Neural progenitor cell (in vitro differentiated cells): ENCODE results near the gene BBIP1. TPM values are rescaled to one million over a fixed set of nuclear protein-coding genes. Genes with fewer than 3 reads are reported as not detected.

Experiments used
- DNase-seq: peaks from one replicate; pipeline ENCODE4 v3.0.0-alpha.2; 2016; ENCODE audit warnings: low spot score
- H2AFZ ChIP-seq: fragments of 200-600 bp; sonication (generic); replicated peaks from 2 replicates; pipeline ENCODE4 v1.6.1; 2016; ENCODE audit warnings: antibody characterized with exemption
- H3F3A ChIP-seq: fragments of 200-600 bp; sonication (generic); 2 replicates; pipeline ENCODE4 v1.6.1; 2016; ENCODE audit warnings: antibody characterized with exemption, low read depth
- H3K27ac ChIP-seq: fragments of 200-600 bp; sonication (generic); 2 replicates; pipeline ENCODE4 v1.5.1; 2016; ENCODE audit warnings: mild to moderate bottlenecking
- H3K27me3 ChIP-seq: fragments of 200-600 bp; sonication (generic); 2 replicates; pipeline ENCODE4 v1.6.1; 2016; ENCODE audit warnings: mild to moderate bottlenecking, moderate library complexity
- H3K36me3 ChIP-seq: fragments of 200-600 bp; sonication (generic); 2 replicates; pipeline ENCODE4 v1.5.1; 2016
- H3K4me1 ChIP-seq: fragments of 200-600 bp; sonication (generic); 2 replicates; pipeline ENCODE4 v1.6.1; 2016; ENCODE audit warnings: mixed run types
- H3K4me2 ChIP-seq: fragments of 200-600 bp; sonication (generic); 2 replicates; pipeline ENCODE4 v1.6.1; 2016
- H3K4me3 ChIP-seq: fragments of 200-600 bp; sonication (generic); 2 replicates; pipeline ENCODE4 v1.5.1; 2016
- H3K79me2 ChIP-seq: fragments of 200-600 bp; sonication (generic); 2 replicates; pipeline ENCODE4 v1.6.1; 2016; ENCODE audit warnings: low read depth
- H3K9ac ChIP-seq: fragments of 200-600 bp; sonication (generic); 2 replicates; pipeline ENCODE4 v1.6.1; 2016
- H3K9me3 ChIP-seq: fragments of 200-600 bp; sonication (generic); 2 replicates; pipeline ENCODE4 v1.5.1; 2016; ENCODE audit warnings: low read depth
- H4K20me1 ChIP-seq: fragments of 200-600 bp; sonication (generic); 2 replicates; pipeline ENCODE4 v1.6.1; 2016; ENCODE audit warnings: low read depth
- H3K27ac Mint-ChIP-seq: 3 replicates; pipeline ENCODE4 v1.8.0; 2021; ENCODE audit warnings: mixed read lengths
- H3K27me3 Mint-ChIP-seq: 2 replicates; pipeline ENCODE4 v1.8.0; 2022; ENCODE audit warnings: low read depth, mild to moderate bottlenecking, inconsistent platforms, moderate library complexity, mixed read lengths; ENCODE audit not compliant: insufficient read depth
- H3K36me3 Mint-ChIP-seq: 3 replicates; pipeline ENCODE4 v1.8.0; 2021; ENCODE audit warnings: mixed read lengths
- H3K4me1 Mint-ChIP-seq: 3 replicates; pipeline ENCODE4 v1.8.0; 2021; ENCODE audit warnings: mixed read lengths
- H3K4me3 Mint-ChIP-seq: 3 replicates; pipeline ENCODE4 v1.8.0; 2021; ENCODE audit warnings: mild to moderate bottlenecking, moderate library complexity, mixed read lengths
- H3K9me3 Mint-ChIP-seq: 3 replicates; pipeline ENCODE4 v1.8.0; 2020; ENCODE audit warnings: mixed read lengths
- CTCF ChIP-seq: fragments of 200-600 bp; sonication (generic); IDR thresholded peaks from 2 replicates; pipeline ENCODE4 v1.5.1; 2017; ENCODE audit warnings: antibody characterized with exemption, mild to moderate bottlenecking
- EZH2 ChIP-seq: fragments of 200-600 bp; sonication (generic); IDR thresholded peaks from 2 replicates; pipeline ENCODE4 v1.6.1; 2017; ENCODE audit warnings: antibody characterized with exemption, mild to moderate bottlenecking, moderate library complexity
- EZH2phosphoT487 ChIP-seq: fragments of 200-600 bp; sonication (generic); IDR thresholded peaks from 2 replicates; pipeline ENCODE4 v1.6.1; 2017; ENCODE audit warnings: antibody characterized with exemption
- total RNA-seq: library from RNA; depleted of rRNA; stranded (reverse); fragments of >200 nt; gene quantifications from 2 replicates; pipeline ENCODE4 v1.2.3, GENCODE V29; 2015; ENCODE audit warnings: low replicate concordance

The BBIP1 gene
- total RNA-seq, 1 donor from 2014 or later: 58.4 TPM

DNA sequence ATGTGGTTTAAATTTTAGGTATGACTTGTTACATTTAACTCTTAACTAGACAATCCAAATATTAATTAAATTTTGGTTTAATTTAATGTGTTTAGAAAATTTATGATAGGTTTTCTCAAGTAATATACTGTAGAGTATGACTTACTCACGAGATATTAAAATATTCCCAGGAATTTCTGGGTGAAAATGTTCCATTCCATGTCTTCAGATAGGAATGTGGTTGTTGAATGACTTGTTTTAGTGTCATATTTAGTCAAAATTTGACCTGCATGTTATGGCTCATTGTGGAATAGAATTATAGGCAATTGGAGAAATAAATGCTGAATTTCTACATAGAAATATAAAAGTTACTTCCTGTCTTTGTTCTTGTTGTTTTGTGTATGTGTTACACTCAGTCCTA, 47.2 kb upstream of the BBIP1 start:
- peaks cover 5% of the 10 kb centered on the region for H3K9me3 Mint-ChIP-seq
- no peak overlapping the region for H3K4me2 ChIP-seq
- no peaks in the 10 kb centered on the region for H3K27me3 ChIP-seq
- H3K27me3 Mint-ChIP-seq: no peaks in the 10 kb centered on the region
- H3K27ac ChIP-seq: no peak overlapping the region
- peaks cover 8% of the 10 kb centered on the region for H3K36me3 Mint-ChIP-seq
- no peaks in the 10 kb centered on the region for H3K4me1 Mint-ChIP-seq
- H3K9ac ChIP-seq: no peak overlapping the region
- H3K27ac Mint-ChIP-seq: no peak overlapping the region
- no peak for TF ChIP-seq EZH2
- no peak for TF ChIP-seq EZH2phosphoT487
- no peak for TF ChIP-seq CTCF
- peaks cover 55% of the 10 kb centered on the region for H4K20me1 ChIP-seq
- peaks cover 8% of the 10 kb centered on the region for H3F3A ChIP-seq
- peaks cover 100% of the 10 kb centered on the region for H3K79me2 ChIP-seq
- no peak overlapping the region for H3K4me3 ChIP-seq
- no peaks in the 10 kb centered on the region for H3K9me3 ChIP-seq
- no peaks in the 10 kb centered on the region for H3K36me3 ChIP-seq
- no peak overlapping the region for H3K4me3 Mint-ChIP-seq
- peaks cover 13% of the 10 kb centered on the region for H3K4me1 ChIP-seq
- no peak for DNase-seq
- no peak overlapping the region for H2AFZ ChIP-seq

DNA sequence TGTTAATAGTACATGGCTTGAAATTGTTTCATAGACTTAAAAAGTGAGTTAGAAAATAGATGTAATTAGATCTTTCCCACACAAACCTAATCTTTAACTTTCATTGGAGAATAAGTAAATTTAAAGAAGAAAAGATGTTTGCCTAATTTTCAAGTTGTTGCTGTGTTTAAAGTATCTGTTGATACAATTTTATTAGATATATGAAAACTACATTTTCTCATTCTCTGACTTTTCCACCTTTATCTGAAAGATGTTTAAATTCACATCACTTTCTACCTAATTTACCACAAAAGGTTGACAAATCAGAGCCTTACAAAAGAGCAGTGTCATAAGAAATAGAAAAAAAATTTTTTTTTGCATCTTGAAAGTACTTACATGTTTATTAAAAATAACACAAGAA, 46.2 kb upstream of the BBIP1 start:
- H3K27me3 ChIP-seq: no peaks in the 10 kb centered on the region
- Mint-ChIP-seq H3K36me3 (peaks cover 4% of the 10 kb centered on the region), H3K27me3 (no peaks in the 10 kb centered on the region), H3K4me1 (no peaks in the 10 kb centered on the region), H3K4me3 (no peak overlapping the region), H3K27ac (no peak overlapping the region), H3K9me3 (peaks cover 3% of the 10 kb centered on the region)
- no peak overlapping the region for H3K4me2 ChIP-seq
- H3F3A ChIP-seq: peaks cover 8% of the 10 kb centered on the region
- TF ChIP-seq EZH2phosphoT487 (no peak), CTCF (no peak), EZH2 (no peak)
- H3K4me3 ChIP-seq: no peak overlapping the region
- DNase-seq: no peak
- no peaks in the 10 kb centered on the region for H3K36me3 ChIP-seq
- no peak overlapping the region for H3K9ac ChIP-seq
- H2AFZ ChIP-seq: no peak overlapping the region
- H3K79me2 ChIP-seq: peaks cover 100% of the 10 kb centered on the region
- H3K27ac ChIP-seq: no peak overlapping the region
- H3K4me1 ChIP-seq: peaks cover 13% of the 10 kb centered on the region
- no peaks in the 10 kb centered on the region for H3K9me3 ChIP-seq
- peaks cover 58% of the 10 kb centered on the region for H4K20me1 ChIP-seq

GRCh38 chr10:110964681-110965080, 45.7 kb upstream of the BBIP1 start:
- Histone ChIP-seq H3K9me3 (no peaks in the 10 kb centered on the region), H3K4me3 (no peak overlapping the region), H2AFZ (no peak overlapping the region), H3K27ac (no peak overlapping the region), H3K4me2 (no peak overlapping the region), H3K36me3 (no peaks in the 10 kb centered on the region), H3K4me1 (peaks cover 13% of the 10 kb centered on the region), H3K9ac (no peak overlapping the region), H3F3A (peaks cover 8% of the 10 kb centered on the region), H3K27me3 (no peaks in the 10 kb centered on the region), H3K79me2 (peaks cover 100% of the 10 kb centered on the region), H4K20me1 (peaks cover 61% of the 10 kb centered on the region)
- Mint-ChIP-seq H3K4me1 (no peaks in the 10 kb centered on the region), H3K4me3 (no peak overlapping the region), H3K27ac (no peak overlapping the region), H3K9me3 (no peaks in the 10 kb centered on the region), H3K36me3 (no peaks in the 10 kb centered on the region), H3K27me3 (no peaks in the 10 kb centered on the region)
- TF ChIP-seq CTCF: no peak
- no peak for TF ChIP-seq EZH2phosphoT487
- no peak for TF ChIP-seq EZH2
- no peak for DNase-seq
